HG03520 (cell line): ENCODE measurements around the gene VEGFD.

Experiments used
- ATAC-seq: cut with Tn5 transposase; IDR thresholded peaks from one replicate; pipeline ENCODE4 v1.9.1; 2021; ENCODE audit warnings: mild to moderate bottlenecking, moderate library complexity; ENCODE audit not compliant: unreplicated experiment

Gene VEGFD, protein sequence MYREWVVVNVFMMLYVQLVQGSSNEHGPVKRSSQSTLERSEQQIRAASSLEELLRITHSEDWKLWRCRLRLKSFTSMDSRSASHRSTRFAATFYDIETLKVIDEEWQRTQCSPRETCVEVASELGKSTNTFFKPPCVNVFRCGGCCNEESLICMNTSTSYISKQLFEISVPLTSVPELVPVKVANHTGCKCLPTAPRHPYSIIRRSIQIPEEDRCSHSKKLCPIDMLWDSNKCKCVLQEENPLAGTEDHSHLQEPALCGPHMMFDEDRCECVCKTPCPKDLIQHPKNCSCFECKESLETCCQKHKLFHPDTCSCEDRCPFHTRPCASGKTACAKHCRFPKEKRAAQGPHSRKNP

DNA sequence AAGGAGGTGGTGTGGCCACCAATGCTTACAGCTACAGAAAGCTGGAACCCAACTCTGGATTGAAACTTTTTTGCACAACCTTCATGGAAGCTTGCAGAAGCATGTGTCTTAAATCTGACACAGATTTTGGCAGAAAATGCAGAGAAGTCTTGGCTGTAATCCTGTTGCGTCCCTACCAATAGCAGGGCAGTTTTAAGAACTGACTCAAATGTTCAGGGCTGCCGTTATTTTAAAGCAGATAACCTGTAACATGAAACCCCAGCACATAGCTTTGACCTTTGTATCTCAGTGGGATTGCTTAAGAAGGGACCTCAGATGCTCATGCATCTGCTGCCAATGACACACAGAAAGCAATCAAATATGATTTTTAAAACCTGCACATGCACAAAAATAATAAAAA lies at the start of gene VEGFD:
TSS of gene VEGFD (minus strand) at position 110 of the 400 bp plus-strand sequence. CDS start 467 bp downstream, outside the sequence.
- no peak for ATAC-seq

DNA sequence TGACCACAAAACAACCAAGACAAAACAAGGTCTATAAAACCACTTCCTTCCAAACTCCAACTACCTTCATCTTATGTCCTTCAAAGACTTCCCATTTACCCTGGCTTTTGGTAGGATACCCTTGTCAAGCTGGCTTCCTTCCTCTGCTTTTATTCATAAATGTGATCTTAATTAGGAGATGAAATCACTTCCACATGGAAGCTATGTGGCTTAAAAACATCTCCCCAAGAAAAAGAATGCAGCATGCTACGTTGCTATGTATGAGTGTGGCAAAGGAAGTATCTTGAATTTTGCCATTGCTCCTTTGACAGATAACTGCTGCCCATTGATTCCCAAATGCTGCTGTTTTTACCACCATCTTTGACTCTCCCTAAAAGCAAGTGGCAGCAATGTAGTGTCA lies 46.4 kb upstream of the VEGFD start:
- ATAC-seq, result no peak

DNA sequence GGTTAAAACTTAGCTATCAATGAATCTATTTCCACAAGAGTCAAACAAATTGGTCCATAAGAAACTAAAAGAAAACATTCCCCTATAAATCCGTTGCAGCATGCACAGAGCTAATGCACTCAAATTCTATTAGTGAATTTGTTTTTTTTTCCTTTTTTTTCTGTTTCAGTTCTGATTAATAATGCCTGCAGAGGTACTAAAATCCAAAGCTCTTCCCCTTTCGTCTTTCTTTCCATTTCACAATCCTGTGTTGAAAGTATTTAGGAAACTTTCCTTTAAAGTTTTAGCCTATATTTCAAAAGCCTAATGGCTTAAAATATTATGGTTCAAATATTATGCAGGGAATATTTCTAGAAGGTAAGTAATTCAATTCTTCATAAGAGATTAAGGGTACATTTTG lies 45.9 kb upstream of the VEGFD start:
- ATAC-seq, result no peak

DNA sequence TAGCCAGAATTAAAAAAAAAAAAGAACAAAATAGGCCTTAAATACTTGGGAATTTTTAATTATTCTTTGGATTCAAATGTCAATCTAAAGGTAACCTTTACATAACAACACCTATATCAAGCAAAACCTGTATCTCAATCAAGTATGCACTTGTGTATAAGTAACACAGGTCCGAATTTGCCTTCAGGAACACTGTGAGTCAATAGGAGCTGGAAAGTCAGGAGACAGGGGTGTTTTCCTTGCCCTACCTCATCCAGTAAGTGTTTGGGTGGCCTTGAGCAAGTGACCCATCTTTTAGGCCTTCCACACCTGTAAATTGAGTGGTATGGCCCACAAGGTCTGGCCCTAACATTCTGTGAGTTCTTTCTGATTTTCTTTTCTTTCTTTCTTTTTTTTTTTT lies 40.8 kb upstream of the VEGFD start:
- ATAC-seq, result no peak

DNA sequence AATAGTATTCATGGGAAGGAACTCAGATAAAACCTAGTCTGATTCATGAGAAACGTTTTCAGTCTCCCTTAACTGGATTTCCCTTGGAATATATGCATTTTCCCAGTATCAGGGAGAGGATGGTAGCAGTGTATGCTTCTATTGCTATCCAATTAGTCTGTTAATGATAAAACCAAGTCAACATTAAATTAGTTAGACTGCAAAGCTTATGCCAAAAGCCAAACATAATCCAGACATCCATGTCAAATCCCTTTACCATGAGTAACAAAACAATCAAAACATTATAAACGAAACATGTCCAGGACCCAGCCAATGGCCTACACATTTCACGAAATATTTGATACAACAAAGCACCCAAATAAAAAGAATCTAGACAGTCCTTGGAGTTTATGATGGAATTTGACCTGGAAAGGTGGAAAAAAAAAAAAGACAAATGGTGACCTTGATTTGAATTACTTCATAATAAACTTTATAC lies 34.5 kb upstream of the VEGFD start:
- ATAC-seq, result no peak

DNA sequence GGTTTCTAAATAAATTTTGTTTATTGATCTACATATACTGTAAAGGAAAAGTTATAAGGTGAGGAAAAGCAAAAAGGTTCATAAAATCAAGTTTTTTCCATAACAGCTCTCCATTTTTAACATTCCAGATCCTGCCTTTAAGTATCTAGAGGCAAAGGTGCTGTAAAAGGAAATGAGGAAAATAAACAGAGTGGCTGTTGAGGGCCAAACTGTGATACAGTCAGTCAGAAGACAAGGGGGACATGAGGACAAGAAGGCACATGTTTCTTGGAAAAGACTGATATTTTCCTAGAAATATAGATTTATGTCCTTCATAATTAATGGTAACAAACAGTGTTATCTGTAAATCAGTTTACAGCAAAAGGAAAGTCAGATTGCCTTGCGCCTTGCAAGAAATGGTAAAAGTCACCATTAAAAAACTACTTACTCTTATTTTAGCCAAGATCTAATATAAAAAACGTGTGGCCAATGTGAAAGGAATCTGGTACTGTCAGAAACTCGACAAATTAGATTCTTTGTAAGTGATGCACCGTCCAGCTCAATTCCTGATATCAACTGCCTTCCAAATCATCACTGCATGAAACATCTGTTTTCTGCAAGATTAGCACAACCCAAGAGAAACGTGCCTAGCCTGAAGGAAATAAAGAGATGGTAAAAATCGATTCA lies 34.0 kb upstream of the VEGFD start:
- no peak for ATAC-seq

DNA sequence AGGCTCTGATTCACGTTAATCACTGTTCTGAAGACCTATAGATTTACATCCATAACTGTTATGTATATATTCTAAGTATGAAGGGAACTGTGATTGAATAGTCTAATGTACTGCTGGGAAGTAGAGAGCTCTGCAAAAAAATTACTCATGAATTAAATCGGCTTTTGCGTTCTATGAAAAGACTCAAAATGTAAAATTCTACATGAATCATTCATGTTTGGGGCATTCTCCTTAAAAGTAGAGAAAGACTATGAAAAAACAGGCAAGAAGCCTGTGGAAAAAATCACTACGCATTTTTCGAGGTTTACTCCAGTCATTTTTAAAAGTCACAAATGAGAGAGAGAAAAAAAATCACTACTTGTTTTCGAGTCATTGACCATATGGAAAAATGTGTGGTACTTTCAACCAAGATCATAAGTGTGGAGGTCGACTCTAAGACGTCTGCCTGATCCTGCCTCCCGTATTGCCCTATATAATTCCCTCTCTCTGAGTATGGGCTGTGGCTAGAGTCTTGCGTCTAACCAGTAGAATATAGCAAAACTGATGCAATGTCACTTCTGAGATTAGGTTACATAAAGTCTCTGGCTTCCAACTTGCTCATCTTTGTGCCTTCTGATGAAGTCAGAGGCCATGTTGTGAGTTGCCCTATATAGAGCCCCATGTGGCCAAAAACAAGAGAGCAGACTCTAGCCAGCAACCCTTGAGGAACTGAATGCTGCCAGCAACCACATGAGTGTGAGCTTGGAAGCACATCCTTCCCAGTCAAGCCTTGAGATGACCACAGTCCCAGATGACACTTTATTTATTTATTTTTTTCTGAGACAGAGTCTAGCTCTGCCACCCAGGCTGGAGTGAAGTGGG lies 32.1 kb upstream of the VEGFD start:
- ATAC-seq, result no peak

DNA sequence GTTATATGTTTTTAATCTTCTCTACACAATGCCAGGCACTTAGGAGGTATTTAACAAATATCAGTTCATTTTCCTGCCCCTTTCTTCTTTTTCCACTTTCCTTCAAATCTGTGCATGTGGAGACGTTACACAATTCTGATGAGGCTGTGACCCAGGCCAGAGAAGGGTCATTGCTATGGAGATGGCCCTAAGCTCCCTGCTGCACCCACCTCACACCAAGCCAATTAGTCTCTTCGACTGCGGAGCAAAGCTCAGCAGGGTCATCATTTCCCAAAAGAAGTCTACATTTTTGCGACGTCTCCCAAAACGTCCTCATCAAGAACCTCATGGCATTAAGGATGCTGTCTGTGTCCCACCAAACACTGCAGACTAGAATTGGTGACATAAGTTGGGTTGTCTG lies 28.9 kb upstream of the VEGFD start:
- ATAC-seq, result no peak

DNA sequence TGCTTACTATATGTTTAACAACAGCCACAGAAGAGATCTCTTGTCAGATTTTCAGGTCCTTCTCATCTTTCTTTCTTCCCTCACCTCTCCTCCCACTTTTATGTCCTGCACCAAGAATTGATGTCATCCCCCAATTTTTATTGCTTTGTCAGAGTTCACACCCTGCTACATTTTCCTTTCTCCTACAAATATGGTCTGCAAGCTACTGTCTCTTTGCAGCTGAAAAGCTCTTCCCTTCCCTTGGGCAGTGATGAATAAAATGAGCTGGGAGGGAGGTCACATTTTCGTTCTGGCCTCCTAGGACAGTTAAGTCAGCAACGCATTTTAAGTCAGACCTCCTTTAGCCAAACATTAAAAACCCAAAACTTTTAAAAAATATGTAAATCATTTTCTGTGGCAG lies 26.7 kb upstream of the VEGFD start:
- ATAC-seq, result no peak

DNA sequence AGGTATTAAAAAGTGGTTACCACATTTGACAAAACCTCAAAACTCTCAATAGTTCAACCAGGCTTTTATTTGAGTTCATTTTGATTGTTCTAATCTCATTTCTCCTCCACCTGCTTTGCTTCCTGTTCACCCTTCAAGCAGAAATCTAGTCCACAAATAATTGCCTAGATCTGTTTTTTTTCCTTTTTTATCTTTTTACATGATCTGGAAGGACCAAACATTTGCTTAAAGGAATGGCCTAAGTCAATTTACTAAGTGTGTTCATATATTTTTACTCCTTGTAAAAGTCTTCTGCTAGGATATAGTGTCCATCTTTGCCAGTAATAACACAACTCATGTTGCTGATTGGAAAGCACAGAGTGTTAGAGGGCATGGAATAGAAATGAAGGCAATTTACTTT lies 26.2 kb upstream of the VEGFD start:
- ATAC-seq, result no peak

DNA sequence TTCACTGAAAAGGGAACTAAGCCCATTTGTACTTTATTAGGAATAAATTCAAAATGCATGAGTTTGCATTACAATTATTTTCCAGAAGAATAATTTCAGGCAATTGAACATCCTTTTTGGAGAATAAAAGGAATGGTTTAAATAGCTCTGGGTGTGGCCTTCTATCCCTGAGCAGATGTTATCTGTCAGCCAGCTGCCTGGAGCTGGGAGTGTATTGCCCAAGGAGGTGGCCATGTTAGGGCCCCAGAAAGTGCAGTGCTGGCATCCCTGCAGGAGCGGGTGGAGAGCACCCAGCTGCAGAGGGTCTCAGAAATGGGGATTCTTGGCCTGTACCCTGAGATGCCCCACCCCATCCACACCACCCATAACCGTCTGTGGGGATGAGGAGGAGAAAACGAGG lies 21.6 kb upstream of the VEGFD start:
- no peak for ATAC-seq

DNA sequence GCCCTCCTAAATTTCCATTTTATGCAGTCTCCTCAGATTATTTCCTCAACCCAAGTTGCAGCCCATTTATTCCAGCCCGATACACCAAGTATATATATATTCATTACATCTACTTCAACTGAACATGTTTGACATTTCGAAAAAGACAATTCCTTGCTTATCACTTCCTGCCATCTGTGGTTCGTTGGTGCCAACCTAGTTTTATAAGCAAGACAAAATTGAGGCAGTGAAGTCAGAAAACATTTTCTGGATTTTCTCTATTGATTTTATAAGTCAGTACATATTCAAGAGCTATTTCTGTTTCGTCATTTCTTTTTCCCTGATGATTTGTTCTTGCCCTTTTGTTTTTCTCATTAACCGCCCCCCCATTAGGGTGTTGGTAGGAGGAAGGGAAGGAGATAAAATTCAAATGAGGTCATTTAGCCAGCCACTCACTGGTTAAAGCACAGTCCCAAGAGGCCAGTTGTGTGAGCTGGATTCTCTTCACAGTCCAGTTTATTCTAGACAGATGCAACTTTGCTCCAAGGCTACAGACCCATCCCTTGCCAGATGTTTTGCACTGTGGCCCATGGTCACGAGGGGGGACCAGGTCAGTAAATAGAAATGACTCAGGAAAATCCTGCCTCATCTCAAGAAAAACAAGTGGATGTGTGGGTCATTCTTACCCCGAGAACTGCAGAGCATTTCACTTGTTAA lies 20.3 kb upstream of the VEGFD start:
- ATAC-seq, result no peak

DNA sequence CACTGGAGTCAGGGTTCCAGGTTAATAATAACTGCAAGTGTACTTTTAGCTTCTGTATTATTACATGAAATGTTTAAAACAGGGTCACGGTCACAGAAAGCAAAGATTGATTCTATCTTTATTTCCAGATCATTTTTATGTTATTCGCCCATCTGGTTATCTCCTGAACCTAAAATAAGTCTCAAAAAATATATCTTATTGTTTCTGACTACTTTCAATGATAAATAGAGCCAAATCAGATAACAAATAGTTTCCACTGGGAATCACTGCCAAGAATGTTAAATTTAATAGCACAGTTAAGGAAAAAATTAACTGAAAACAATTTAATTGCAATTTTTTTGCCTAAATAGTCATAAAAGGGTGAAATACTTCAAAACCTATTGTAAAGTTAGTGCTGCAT lies 17.2 kb upstream of the VEGFD start:
- no peak for ATAC-seq

DNA sequence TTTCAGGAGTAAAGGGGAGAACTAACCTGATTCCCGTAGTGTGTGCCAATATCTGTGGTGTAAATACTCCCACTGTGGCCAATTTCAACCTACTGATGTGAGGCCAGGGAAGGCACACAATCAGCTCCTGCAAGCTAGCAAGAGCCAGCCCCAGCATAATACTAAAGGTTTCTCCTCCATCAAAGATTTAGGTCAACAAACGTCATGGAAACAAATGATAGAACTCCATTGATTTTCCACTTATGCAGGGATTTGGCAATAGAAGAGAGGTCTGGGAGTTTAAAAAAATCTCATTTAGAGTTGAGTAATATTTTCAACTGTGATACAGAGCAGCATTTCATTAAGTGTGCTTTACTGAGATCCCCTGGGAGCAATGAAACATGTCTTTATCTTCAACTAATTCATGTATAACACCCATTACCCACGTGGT lies 15.8 kb upstream of the VEGFD start:
- no peak for ATAC-seq

DNA sequence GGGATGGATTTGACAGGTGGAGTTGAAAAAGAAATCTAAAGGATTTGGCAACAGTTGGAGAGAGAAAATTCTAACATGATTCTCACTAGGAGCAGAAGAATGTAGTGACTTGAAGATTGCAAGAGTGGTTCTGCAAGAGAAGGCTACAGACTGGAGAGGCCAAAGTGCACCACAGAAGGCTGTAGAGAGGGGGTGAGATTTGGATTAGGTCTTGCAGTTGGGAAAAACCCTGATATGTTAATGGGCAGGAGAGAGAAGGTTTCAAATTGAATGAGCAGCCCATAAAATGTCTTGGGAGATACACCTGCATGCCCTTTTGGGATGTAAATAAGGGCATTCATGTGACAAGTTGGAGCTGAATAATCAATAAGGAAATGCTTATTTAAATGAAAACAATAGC lies 14.7 kb upstream of the VEGFD start:
- ATAC-seq, result no peak

DNA sequence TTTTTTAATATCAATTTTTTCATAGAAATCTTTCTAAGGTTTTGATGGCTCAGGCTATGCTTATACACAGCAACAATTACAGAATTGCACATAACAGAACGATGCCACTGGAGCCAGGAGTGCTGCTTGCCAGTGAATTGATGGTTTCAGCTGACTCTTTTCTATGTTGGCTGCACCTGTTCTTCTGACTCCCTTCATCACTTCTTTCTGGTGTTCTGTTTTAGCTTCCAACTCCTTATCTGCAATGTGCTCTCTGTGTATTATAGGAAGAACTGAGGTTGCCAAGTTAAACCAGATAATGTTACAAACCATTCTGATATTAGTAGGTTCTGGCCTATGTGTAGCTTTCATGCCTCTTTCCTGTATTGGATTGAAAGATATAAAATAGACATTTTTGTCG lies 11.6 kb upstream of the VEGFD start:
- no peak for ATAC-seq

DNA sequence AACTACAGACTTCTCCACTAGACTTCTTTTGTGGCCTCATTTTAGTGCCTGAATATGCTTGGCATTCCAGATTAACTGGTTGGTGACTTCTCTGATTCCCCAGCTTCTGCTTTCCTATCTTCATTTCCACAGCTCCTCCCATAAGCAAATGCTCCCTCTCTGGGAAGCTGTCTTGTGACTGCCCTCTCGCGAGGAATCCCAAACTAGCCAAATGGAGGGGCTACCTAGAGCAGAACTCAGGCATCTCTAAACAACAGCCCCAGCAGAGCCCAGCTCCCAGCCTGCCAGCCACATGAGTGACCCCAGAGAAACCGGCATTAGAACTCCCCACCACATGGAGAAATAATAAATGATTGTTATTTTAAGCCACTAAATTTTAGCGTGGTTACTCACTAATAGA lies 7.6 kb upstream of the VEGFD start:
- ATAC-seq, result no peak

DNA sequence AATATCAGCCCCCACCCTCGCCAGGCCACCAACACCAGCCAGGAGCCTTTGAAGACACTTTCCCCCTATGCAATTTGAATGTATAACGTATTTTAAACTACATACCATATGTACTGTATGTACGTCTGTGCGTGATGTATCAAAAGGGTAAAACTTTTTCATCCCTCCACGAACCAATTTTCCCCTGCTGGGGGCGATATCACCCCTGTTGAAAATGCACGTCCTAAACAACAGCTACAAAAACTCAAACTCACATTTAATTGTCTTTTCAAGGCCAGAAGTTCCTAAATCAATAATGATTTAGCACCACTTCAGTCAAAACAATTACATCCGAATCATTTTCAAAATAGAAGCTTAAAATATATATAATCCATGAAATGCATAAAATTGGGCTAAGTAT lies 1.4 kb downstream of the VEGFD start:
- no peak for ATAC-seq

DNA sequence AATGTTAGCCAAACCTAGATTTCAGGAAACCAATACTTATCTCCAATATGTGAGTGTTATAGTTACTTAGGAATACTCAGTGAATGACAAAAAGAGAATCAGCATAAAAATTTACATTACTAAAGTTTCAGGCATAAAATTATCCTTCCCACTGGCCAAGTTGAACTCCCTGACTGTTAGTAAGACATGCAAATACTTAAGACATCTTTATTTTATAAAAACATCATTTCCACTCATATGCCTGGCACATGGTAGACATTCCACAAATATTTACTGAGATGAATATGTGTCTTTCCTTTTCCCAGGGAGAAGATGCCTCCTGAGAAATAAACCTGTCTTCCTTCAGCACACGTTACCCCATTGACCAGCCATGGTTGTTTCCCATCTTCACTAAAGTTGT lies 7.3 kb downstream of the VEGFD start:
- no peak for ATAC-seq

DNA sequence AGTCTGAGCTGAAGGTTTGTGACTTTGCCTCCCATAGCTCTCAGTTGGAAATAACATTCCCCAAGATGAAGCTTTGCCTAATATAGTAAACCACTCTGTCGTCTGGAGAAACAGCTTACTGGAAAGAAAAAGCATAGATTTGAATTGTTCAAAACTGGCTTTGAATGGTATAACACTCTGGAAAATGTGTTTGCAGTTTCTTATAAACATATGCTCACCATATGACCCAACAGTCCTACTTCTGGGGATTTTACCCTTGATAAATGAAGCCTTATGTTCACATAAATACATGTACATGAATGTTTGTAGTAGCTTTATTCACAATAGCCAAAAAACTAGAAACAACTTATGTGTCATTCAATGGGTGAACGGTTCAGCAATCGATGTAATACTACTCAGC lies 10.2 kb downstream of the VEGFD start:
- no peak for ATAC-seq
